ENCODE results near the gene NET1. TPM values are rescaled to one million over a fixed set of nuclear protein-coding genes. Genes with fewer than 3 reads are reported as not detected.
A peak's percentile ranks its signal among the peaks of the same experiment; 100 is the strongest.

The NET1 gene
- total RNA-seq, 4 donors from 2014 or later, result 50.9 to 151 (median 112) TPM

GRCh38 chr10:5490698-5491464, 78.5 kb downstream of the NET1 start:
- 76 to 85% methylated on average over 8 to 10 of the region's 10 CpGs for WGBS, 2 donors
- peaks cover 11 to 14% of the 10 kb centered on the region in 2 donors for H3K4me1 ChIP-seq
- H3K9me3 ChIP-seq, result no peaks in the 10 kb centered on the region
- no peaks in the 10 kb centered on the region for H3K27me3 ChIP-seq
- H3K36me3 ChIP-seq, result no peaks in the 10 kb centered on the region
- H3K27ac ChIP-seq, result peak overlapping the region in 1 of 3 donors; percentile 36
- intact Hi-C loops (cut with DNase I), result no loop called here
- DNase-seq, result no peak
- no peak overlapping the region for H3K4me3 ChIP-seq (replicated peaks in 1 of 3)
- TF ChIP-seq POLR2A (IDR thresholded peaks at IDR 0.05), result no peak
- TF ChIP-seq, protein P1, sequence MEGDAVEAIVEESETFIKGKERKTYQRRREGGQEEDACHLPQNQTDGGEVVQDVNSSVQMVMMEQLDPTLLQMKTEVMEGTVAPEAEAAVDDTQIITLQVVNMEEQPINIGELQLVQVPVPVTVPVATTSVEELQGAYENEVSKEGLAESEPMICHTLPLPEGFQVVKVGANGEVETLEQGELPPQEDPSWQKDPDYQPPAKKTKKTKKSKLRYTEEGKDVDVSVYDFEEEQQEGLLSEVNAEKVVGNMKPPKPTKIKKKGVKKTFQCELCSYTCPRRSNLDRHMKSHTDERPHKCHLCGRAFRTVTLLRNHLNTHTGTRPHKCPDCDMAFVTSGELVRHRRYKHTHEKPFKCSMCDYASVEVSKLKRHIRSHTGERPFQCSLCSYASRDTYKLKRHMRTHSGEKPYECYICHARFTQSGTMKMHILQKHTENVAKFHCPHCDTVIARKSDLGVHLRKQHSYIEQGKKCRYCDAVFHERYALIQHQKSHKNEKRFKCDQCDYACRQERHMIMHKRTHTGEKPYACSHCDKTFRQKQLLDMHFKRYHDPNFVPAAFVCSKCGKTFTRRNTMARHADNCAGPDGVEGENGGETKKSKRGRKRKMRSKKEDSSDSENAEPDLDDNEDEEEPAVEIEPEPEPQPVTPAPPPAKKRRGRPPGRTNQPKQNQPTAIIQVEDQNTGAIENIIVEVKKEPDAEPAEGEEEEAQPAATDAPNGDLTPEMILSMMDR (IDR thresholded peaks at IDR 0.05), result no peak

DNA sequence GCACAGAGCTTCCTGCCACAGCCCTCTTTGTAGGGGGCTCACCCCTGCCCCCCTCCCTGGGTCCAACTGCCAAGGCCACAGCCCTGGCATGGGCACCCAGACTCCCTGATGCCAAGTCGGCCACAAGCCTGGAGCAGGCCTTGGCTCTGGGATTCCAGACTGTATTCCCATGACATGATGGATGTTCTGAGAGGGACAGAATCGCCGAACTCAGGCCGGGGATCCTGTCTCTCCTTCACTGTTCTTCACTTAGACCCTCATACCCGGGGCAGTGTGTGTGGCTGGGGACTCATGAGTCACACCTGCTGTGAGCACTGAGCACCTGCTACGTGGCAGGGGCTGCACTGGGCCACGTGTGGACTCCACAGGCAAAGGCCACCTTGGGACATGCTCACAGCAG, 79.1 kb downstream of the NET1 start:
- no peaks in the 10 kb centered on the region for H3K36me3 ChIP-seq
- TF ChIP-seq, protein P1 (IDR thresholded peaks at IDR 0.05), result no peak
- TF ChIP-seq POLR2A (IDR thresholded peaks at IDR 0.05), result no peak
- DNase-seq, result no peak
- H3K27ac ChIP-seq, result no peak overlapping the region
- H3K9me3 ChIP-seq, result no peaks in the 10 kb centered on the region
- H3K4me3 ChIP-seq (replicated peaks in 1 of 3), result no peak overlapping the region
- WGBS, 2 donors, result 91 to 97% methylated on average over 7 of the region's 7 CpGs
- H3K4me1 ChIP-seq, result peaks cover 17 to 18% of the 10 kb centered on the region in 2 donors
- H3K27me3 ChIP-seq, result no peaks in the 10 kb centered on the region
- intact Hi-C loops (cut with DNase I), result no loop called here

GRCh38 chr10:5492322-5492855, 80.0 kb downstream of the NET1 start:
- Histone ChIP-seq H3K27ac (no peak overlapping the region), H3K27me3 (no peaks in the 10 kb centered on the region), H3K4me1 (peaks cover 21% of the 10 kb centered on the region in 2 donors), H3K36me3 (no peaks in the 10 kb centered on the region), H3K9me3 (no peaks in the 10 kb centered on the region), H3K4me3 (replicated peaks in 1 of 3) (no peak overlapping the region)
- TF ChIP-seq, protein P1 (IDR thresholded peaks at IDR 0.05), result no peak
- no peak for TF ChIP-seq POLR2A (IDR thresholded peaks at IDR 0.05)
- WGBS, 2 donors, result 93 to 94% methylated on average over 4 of the region's 4 CpGs
- DNase-seq, result no peak
- intact Hi-C loops (cut with DNase I), result no loop called here

DNA sequence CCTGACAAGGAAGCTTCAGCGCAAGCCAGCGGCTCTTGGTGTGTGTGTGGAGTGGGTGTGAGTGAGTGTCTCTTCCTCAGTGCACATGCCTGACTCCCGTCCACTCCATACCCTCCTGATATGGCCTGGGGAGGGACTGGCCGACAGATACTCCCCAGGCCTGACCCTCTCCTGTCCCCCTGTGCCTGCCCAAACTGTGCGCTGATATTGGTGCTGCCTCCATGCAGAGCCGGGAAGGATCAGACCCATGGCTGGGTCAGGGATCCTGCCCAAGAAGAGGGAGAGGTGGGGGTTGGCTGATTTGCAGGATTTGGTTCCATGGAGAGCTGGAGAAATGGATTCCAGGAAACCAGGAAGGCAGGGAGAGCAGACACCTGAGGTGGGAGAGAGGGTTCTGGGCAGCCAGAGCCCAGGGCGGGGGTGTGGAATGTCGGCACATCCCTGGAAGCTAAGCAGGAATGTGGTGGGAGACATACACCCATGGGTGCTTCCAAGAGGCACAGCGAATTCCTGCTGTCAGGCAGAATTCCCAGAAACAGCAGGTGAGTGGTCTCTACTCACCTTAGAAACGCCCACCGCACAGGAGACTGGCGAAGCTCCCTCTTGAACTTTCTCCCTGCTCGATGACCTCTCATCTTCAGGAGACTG, 80.7 kb downstream of the NET1 start:
- H3K27me3 ChIP-seq, result no peaks in the 10 kb centered on the region
- H3K36me3 ChIP-seq, result no peaks in the 10 kb centered on the region
- H3K4me1 ChIP-seq, result peaks cover 21% of the 10 kb centered on the region in 2 donors
- H3K9me3 ChIP-seq, result no peaks in the 10 kb centered on the region
- 87 to 92% methylated on average over 11 to 13 of the region's 13 CpGs for WGBS, 2 donors
- no peak overlapping the region for H3K4me3 ChIP-seq (replicated peaks in 1 of 3)
- intact Hi-C loops (cut with DNase I), result no loop called here
- TF ChIP-seq POLR2A (IDR thresholded peaks at IDR 0.05), result no peak
- TF ChIP-seq, protein P1 (IDR thresholded peaks at IDR 0.05), result no peak
- DNase-seq, result no peak
- H3K27ac ChIP-seq, result no peak overlapping the region

GRCh38 chr10:5493691-5494090, 81.3 kb downstream of the NET1 start:
- Histone ChIP-seq H3K9me3 (no peaks in the 10 kb centered on the region), H3K4me1 (peaks cover 21% of the 10 kb centered on the region in 2 donors), H3K36me3 (no peaks in the 10 kb centered on the region), H3K4me3 (replicated peaks in 1 of 3) (no peak overlapping the region), H3K27ac (no peak overlapping the region), H3K27me3 (no peaks in the 10 kb centered on the region)
- TF ChIP-seq POLR2A (IDR thresholded peaks at IDR 0.05), result no peak
- TF ChIP-seq, protein P1 (IDR thresholded peaks at IDR 0.05), result no peak
- intact Hi-C loops (cut with DNase I), result no loop called here
- no peak for DNase-seq
- 73 to 86% methylated on average over 3 of the region's 3 CpGs for WGBS, 2 donors

All from thyroid gland (tissue), 4 donors.